ENCODE data around the gene PLP2. TPM values are rescaled to one million over a fixed set of nuclear protein-coding genes. Genes with fewer than 3 reads are reported as not detected.
"Not testable (repeated sequence)": the region's sequence is repeated elsewhere in the genome, so short reads cannot be mapped to it uniquely, and the experiment has no call there.

PLP2 gene
- total RNA-seq, 1 experiment from 2014 or later: 28.6 TPM

- DNase-seq (ENCODE audit: low read depth): peak; percentile 88
Observed at GRCh38 chrX:49163555-49164419, 7.9 kb upstream of the PLP2 start.

- no peak for DNase-seq (ENCODE audit: low read depth)
Observed at GRCh38 chrX:49164589-49165360, 6.9 kb upstream of the PLP2 start.

- peak; percentile 57 for DNase-seq (ENCODE audit: low read depth)
Observed at GRCh38 chrX:49165901-49166881, 5.5 kb upstream of the PLP2 start.

GRCh38 chrX:49166914-49167739 lies 4.6 kb upstream of the PLP2 start:
- DNase-seq (ENCODE audit: low read depth): peak; percentile 87

GRCh38 chrX:49167740-49168108 lies 4.0 kb upstream of the PLP2 start:
- DNase-seq (ENCODE audit: low read depth): no peak

- DNase-seq (ENCODE audit: low read depth): peak; percentile 76
Observed at GRCh38 chrX:49172280-49172780, 632 bp downstream of the PLP2 start.

- DNase-seq (ENCODE audit: low read depth): not testable (repeated sequence)
Observed at GRCh38 chrX:49173544-49173943, 1.8 kb downstream of the PLP2 start.

GRCh38 chrX:49174723-49175122 lies 3.0 kb downstream of the PLP2 start:
- DNase-seq (ENCODE audit: low read depth): no peak

- no peak for DNase-seq (ENCODE audit: low read depth)
Observed at GRCh38 chrX:49175435-49176274, 4.0 kb downstream of the PLP2 start.

GRCh38 chrX:49176421-49177326 lies 5.0 kb downstream of the PLP2 start:
- no peak for DNase-seq (ENCODE audit: low read depth)

- no peak for DNase-seq (ENCODE audit: low read depth)
Observed at GRCh38 chrX:49177338-49177833, 5.7 kb downstream of the PLP2 start.

- no peak for DNase-seq (ENCODE audit: low read depth)
Observed at GRCh38 chrX:49177873-49178480, 6.3 kb downstream of the PLP2 start.

- DNase-seq (ENCODE audit: low read depth): no peak
Observed at GRCh38 chrX:49178537-49178936, 6.8 kb downstream of the PLP2 start.

GRCh38 chrX:49179358-49179757 lies 7.7 kb downstream of the PLP2 start:
- no peak for DNase-seq (ENCODE audit: low read depth)

- no peak for DNase-seq (ENCODE audit: low read depth)
Observed at GRCh38 chrX:49183701-49184281, 12.1 kb downstream of the PLP2 start.

GRCh38 chrX:49184294-49185281 lies 12.9 kb downstream of the PLP2 start:
- peak; percentile 91 for DNase-seq (ENCODE audit: low read depth)
